Endothelial cell of umbilical vein (primary cell): ENCODE measurements around the gene ZNF664. TPM values are rescaled to one million over a fixed set of nuclear protein-coding genes. Genes with fewer than 3 reads are reported as not detected.
"Not testable (repeated sequence)": the region's sequence is repeated elsewhere in the genome, so short reads cannot be mapped to it uniquely, and the experiment has no call there.

Experiments
- BruUV-seq: library from RNA; stranded (reverse); fragments of 400-500 nt; replicated peaks from 2 replicates; lab custom pipeline; 2021; lab: Mats Ljungman, UMichigan
- CTCF ChIA-PET: fragments of 300-600, 350-600 bp; sonication (Branson Sonifier 250); formaldehyde crosslinking; loops from one replicate; lab custom pipeline; 2021; ENCODE audit warnings: antibody characterized with exemption, inconsistent platforms; lab: Charles Lee
- POLR2A ChIA-PET: fragments of 300-600, 350-600 bp; sonication (Branson Sonifier 250); formaldehyde crosslinking; loops from one replicate; lab custom pipeline; 2021; ENCODE audit warnings: antibody characterized with exemption, inconsistent platforms; lab: Charles Lee
- DNase-seq: peaks from one replicate; pipeline ENCODE4 v3.0.0-alpha.2; 2011; ENCODE audit warnings: low read depth, low spot score
- FAIRE-seq: peaks from 2 replicates; lab custom pipeline; 2011; peaks lifted over from hg19 to GRCh38; lab: Jason Lieb, UNC
- H2AFZ ChIP-seq: 2 replicates; pipeline ENCODE4 v1.6.0; 2012; ENCODE audit warnings: low read depth, low read length, control low read depth, inconsistent platforms
- H3K27ac ChIP-seq: 2 replicates; pipeline ENCODE4 v1.5.1; 2011; ENCODE audit warnings: low read depth, mild to moderate bottlenecking, control low read depth, low read length, moderate library complexity; ENCODE audit not compliant: insufficient read depth
- H3K27me3 ChIP-seq, 2 experiments: 2 replicates each; pipeline versions ENCODE4 v1.6.0 to v1.6.1; 2011; ENCODE audit warnings: low read length in 2 of 2, mixed read lengths in 1 of 2; ENCODE audit not compliant: control insufficient read depth in 2 of 2, insufficient read depth in 2 of 2
- H3K36me3 ChIP-seq, 2 experiments: 2 replicates in 1 of 2; 3 replicates in 1 of 2; pipeline ENCODE4 v1.5.1; 2011; ENCODE audit warnings: low read length in 2 of 2, mild to moderate bottlenecking in 1 of 2, moderate library complexity in 1 of 2; ENCODE audit not compliant: control insufficient read depth in 2 of 2, insufficient read depth in 2 of 2; ENCODE audit errors: extremely low read depth in 1 of 2
- H3K4me1 ChIP-seq: 3 replicates; pipeline ENCODE4 v1.5.1; 2011; ENCODE audit warnings: mild to moderate bottlenecking, low read length; ENCODE audit not compliant: control insufficient read depth, insufficient read depth; ENCODE audit errors: extremely low read depth
- H3K4me2 ChIP-seq: 2 replicates; pipeline ENCODE4 v1.6.1; 2011; ENCODE audit warnings: low read length, control low read depth, mixed read lengths; ENCODE audit not compliant: insufficient read depth
- H3K4me3 ChIP-seq, 3 experiments: fragments of 200-600 bp in 1 of 3; sonication (generic), shearing (Covaris generic) in 1 of 3; replicated peaks in 1 of 3; 2 replicates each; pipeline ENCODE4 v1.5.1; 2011 to 2016; ENCODE audit warnings: control low read depth in 3 of 3, low read length in 3 of 3, mild to moderate bottlenecking in 2 of 3, inconsistent platforms in 1 of 3, low read depth in 1 of 3, moderate library complexity in 1 of 3; ENCODE audit not compliant: insufficient read depth in 1 of 3
- H3K79me2 ChIP-seq: 2 replicates; pipeline ENCODE4 v1.6.0; 2012; ENCODE audit warnings: low read length, inconsistent platforms; ENCODE audit not compliant: control insufficient read depth, insufficient read depth
- H3K9ac ChIP-seq: replicated peaks from 2 replicates; pipeline ENCODE3; 2011; ENCODE audit warnings: low read length, control low read depth; ENCODE audit not compliant: insufficient read depth; ENCODE audit errors: extremely low read depth
- H3K9me1 ChIP-seq: replicated peaks from 3 replicates; pipeline ENCODE4 v1.6.0; 2011; ENCODE audit warnings: mild to moderate bottlenecking, low read length; ENCODE audit not compliant: control insufficient read depth, insufficient read depth; ENCODE audit errors: extremely low read depth
- H3K9me3 ChIP-seq: replicated peaks from 2 replicates; pipeline ENCODE4 v1.5.1; 2012; ENCODE audit warnings: low read length, inconsistent platforms; ENCODE audit not compliant: control insufficient read depth, insufficient read depth
- H4K20me1 ChIP-seq: replicated peaks from 2 replicates; pipeline ENCODE3; 2011; ENCODE audit warnings: mild to moderate bottlenecking, low read length; ENCODE audit not compliant: control insufficient read depth, insufficient read depth; ENCODE audit errors: extremely low read depth
- EZH2 ChIP-seq: IDR thresholded peaks from 2 replicates; pipeline ENCODE4 v1.6.1; 2012; ENCODE audit warnings: borderline replicate concordance, low read depth, mild to moderate bottlenecking, moderate library complexity, low read length, inconsistent platforms; ENCODE audit not compliant: severe bottlenecking
- FOS ChIP-seq: IDR thresholded peaks from 2 replicates; pipeline ENCODE4 v1.6.1; 2011; ENCODE audit warnings: mild to moderate bottlenecking, low read length, moderate library complexity, borderline replicate concordance; ENCODE audit not compliant: insufficient read depth
- GATA2 ChIP-seq: IDR thresholded peaks from 2 replicates; pipeline ENCODE4 v1.7.0; 2011; ENCODE audit warnings: low read depth, mild to moderate bottlenecking, moderate library complexity, mixed read lengths, low read length; ENCODE audit not compliant: insufficient read length, insufficient read depth
- JUN ChIP-seq: IDR thresholded peaks from 2 replicates; pipeline ENCODE4 v1.6.1; 2011; ENCODE audit warnings: borderline replicate concordance, low read depth; ENCODE audit not compliant: insufficient read length, insufficient read depth
- MYC ChIP-seq: IDR thresholded peaks from one replicate; pipeline ENCODE4 v1.6.1; 2011; ENCODE audit warnings: mild to moderate bottlenecking, low read depth, low read length
- POLR2A ChIP-seq: IDR thresholded peaks from 2 replicates; pipeline ENCODE4 v1.6.1; 2012; ENCODE audit warnings: low read depth, mild to moderate bottlenecking, control low read depth, low read length
- POLR2AphosphoS5 ChIP-seq: IDR thresholded peaks from 2 replicates; pipeline ENCODE4 v1.6.1; 2012; ENCODE audit warnings: low read depth, mild to moderate bottlenecking, control low read depth, low read length, moderate library complexity; ENCODE audit not compliant: insufficient read depth
- dilution Hi-C: fragments of 300-500 bp; cut with MboI; formaldehyde crosslinking; loops from one replicate; pipeline ENCODE4 v1.15.0; 2019; ENCODE audit warnings: low sequenced_read_pairs; ENCODE audit not compliant: extremely low pct_ligation_motif_present
- intact Hi-C: fragments of 100-400 bp; cut with micrococcal nuclease; formaldehyde crosslinking; loops from one replicate; pipeline ENCODE4 v1.10.0; 2022
- polyA plus RNA-seq, 4 experiments: library from polyadenylated mRNA; depleted of rRNA in 3 of 4; stranded (reverse) in 3 of 4; unstranded in 1 of 4; fragments of >200 nt; gene quantifications; 2 replicates each; pipeline versions ENCODE4 v1.2.1 to v1.2.3, GENCODE V29; 2011 to 2012; ENCODE audit warnings: missing spikeins in 1 of 4
- total RNA-seq: library from RNA; stranded (reverse); gene quantifications from 2 replicates; pipeline ENCODE4 v1.2.3, GENCODE V29; 2021
- TF ChIP-seq, protein P1 (sequence below): IDR thresholded peaks from 2 replicates; pipeline ENCODE4 v1.6.1; 2011; ENCODE audit not compliant: insufficient read depth, insufficient read length
- TF ChIP-seq, protein P2 (sequence below), 2 donors: IDR thresholded peaks; 1 replicate in 1 of 2; 2 replicates in 1 of 2; pipeline ENCODE4 v1.5.1; 2011; ENCODE audit warnings: low read length in 2 of 2, mild to moderate bottlenecking in 2 of 2, moderate library complexity in 2 of 2, control low read depth in 1 of 2, inconsistent platforms in 1 of 2, low read depth in 1 of 2; ENCODE audit not compliant: insufficient read depth in 1 of 2; ENCODE audit errors: extremely low read depth in 1 of 2

ZNF664 gene
- total and polyA plus RNA-seq, 2 donors (not counting 3 experiments of a cell fraction or from before 2014, with no cell fraction given): 29.8 to 71.3 TPM

DNA sequence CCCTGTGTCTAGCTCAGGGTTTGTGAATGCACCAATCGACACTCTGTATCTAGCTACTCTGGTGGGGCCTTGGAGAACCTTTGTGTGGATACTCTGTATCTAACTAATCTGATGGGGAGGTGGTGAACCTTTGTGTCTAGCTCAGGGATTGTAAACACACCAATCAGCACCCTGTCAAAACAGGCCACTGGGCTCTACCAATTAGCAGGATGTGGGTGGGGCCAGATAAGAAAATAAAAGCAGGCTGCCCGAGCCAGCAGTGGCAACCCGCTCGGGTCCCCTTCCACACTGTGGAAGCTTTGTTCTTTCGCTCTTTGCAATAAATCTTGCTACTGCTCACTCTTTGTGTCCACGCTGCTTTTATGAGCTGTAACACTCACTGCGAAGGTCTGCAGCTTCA is 25.5 kb upstream of the ZNF664 start:
- H2AFZ ChIP-seq, H3K79me2 ChIP-seq, dilution Hi-C loops, CTCF ChIA-PET, H3K27ac ChIP-seq, BruUV-seq, H3K36me3 ChIP-seq, H3K9me1 ChIP-seq, H3K9me3 ChIP-seq, POLR2A ChIA-PET, FAIRE-seq, H4K20me1 ChIP-seq, intact Hi-C loops, H3K4me3 ChIP-seq, H3K27me3 ChIP-seq, H3K4me2 ChIP-seq, H3K9ac ChIP-seq, DNase-seq: not testable (repeated sequence)
- peaks cover 17% of the 10 kb centered on the region for H3K4me1 ChIP-seq

DNA sequence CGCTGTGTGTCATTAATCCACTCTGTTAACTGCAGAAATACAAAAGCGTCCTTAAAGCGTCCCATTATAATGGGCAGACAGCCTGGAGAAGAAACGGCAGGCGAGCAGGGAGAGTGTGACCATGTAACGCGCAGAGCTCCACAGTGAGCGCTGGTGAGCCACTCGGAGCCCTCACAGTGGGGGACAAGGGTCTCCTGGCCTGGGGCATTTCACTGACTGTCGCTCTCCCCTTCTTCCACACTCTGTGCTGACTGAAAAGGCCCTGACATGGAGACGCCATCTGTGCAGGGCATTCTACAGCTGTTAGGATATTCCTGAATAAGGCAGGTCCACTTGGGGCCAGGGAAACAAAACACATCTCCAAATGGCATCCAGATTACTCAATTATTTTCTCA is 24.6 kb upstream of the ZNF664 start:
- no peak overlapping the region for H3K27ac ChIP-seq
- no peak overlapping the region for H2AFZ ChIP-seq
- H3K9ac ChIP-seq: no peak overlapping the region
- no TSS peak for BruUV-seq
- H3K79me2 ChIP-seq: no peaks in the 10 kb centered on the region
- dilution Hi-C loops (no loop called here), intact Hi-C loops (no loop called here)
- H3K9me3 ChIP-seq: no peaks in the 10 kb centered on the region
- ChIA-PET CTCF (no interaction called here), POLR2A (no interaction called here)
- no peaks in the 10 kb centered on the region for H3K36me3 ChIP-seq
- H3K9me1 ChIP-seq: no peaks in the 10 kb centered on the region
- no peaks in the 10 kb centered on the region for H3K27me3 ChIP-seq
- H4K20me1 ChIP-seq: peaks cover 2% of the 10 kb centered on the region
- H3K4me1 ChIP-seq: peaks cover 22% of the 10 kb centered on the region
- H3K4me3 ChIP-seq: no peak overlapping the region
- H3K4me2 ChIP-seq: no peak overlapping the region
- DNase-seq (no peak), FAIRE-seq (no peak)
- TF ChIP-seq, protein P1, sequence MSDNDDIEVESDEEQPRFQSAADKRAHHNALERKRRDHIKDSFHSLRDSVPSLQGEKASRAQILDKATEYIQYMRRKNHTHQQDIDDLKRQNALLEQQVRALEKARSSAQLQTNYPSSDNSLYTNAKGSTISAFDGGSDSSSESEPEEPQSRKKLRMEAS: no peak
- TF ChIP-seq POLR2A: no peak
- no peak for TF ChIP-seq GATA2
- TF ChIP-seq JUN: no peak
- TF ChIP-seq, protein P2, sequence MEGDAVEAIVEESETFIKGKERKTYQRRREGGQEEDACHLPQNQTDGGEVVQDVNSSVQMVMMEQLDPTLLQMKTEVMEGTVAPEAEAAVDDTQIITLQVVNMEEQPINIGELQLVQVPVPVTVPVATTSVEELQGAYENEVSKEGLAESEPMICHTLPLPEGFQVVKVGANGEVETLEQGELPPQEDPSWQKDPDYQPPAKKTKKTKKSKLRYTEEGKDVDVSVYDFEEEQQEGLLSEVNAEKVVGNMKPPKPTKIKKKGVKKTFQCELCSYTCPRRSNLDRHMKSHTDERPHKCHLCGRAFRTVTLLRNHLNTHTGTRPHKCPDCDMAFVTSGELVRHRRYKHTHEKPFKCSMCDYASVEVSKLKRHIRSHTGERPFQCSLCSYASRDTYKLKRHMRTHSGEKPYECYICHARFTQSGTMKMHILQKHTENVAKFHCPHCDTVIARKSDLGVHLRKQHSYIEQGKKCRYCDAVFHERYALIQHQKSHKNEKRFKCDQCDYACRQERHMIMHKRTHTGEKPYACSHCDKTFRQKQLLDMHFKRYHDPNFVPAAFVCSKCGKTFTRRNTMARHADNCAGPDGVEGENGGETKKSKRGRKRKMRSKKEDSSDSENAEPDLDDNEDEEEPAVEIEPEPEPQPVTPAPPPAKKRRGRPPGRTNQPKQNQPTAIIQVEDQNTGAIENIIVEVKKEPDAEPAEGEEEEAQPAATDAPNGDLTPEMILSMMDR (IDR thresholded peaks at IDR 0.05; ENCODE audit: extremely low read depth in 1 of 2, insufficient read depth in 1 of 2, low read depth in 1 of 2, low read length in 2 of 2): no peak
- TF ChIP-seq MYC: no peak
- TF ChIP-seq FOS: no peak
- no peak for TF ChIP-seq EZH2
- TF ChIP-seq POLR2AphosphoS5: no peak
